Effector memory CD4-positive, alpha-beta T cell (primary cell): ENCODE results near the gene BNC2.

Source experiments
- DNase-seq, 3 donors: peaks; one replicate each; pipeline ENCODE4 v3.0.0-alpha.2; 2020
- H3K27ac ChIP-seq: 2 replicates; pipeline ENCODE4 v1.7.0; 2013; ENCODE audit warnings: mild to moderate bottlenecking, low read length, moderate library complexity; ENCODE audit not compliant: insufficient read depth, poor library complexity, severe bottlenecking
- H3K27me3 ChIP-seq: replicated peaks from 2 replicates; pipeline ENCODE4 v1.7.0; 2013; ENCODE audit warnings: mild to moderate bottlenecking, low read length; ENCODE audit not compliant: insufficient read depth, control insufficient read depth, poor library complexity, severe bottlenecking
- H3K36me3 ChIP-seq: 2 replicates; pipeline ENCODE4 v1.7.0; 2013; ENCODE audit warnings: mild to moderate bottlenecking, low read length, moderate library complexity; ENCODE audit not compliant: control insufficient read depth, insufficient read depth
- H3K4me1 ChIP-seq: 2 replicates; pipeline ENCODE4 v1.7.0; 2013; ENCODE audit warnings: low read length, mild to moderate bottlenecking; ENCODE audit not compliant: control insufficient read depth, insufficient read depth, poor library complexity, severe bottlenecking
- H3K4me3 ChIP-seq: 2 replicates; pipeline ENCODE4 v1.7.0; 2013; ENCODE audit warnings: low read length, low read depth, mild to moderate bottlenecking; ENCODE audit not compliant: insufficient read depth, poor library complexity, severe bottlenecking
- H3K9me3 ChIP-seq: 2 replicates; pipeline ENCODE4 v1.7.0; 2013; ENCODE audit warnings: mild to moderate bottlenecking, low read length, moderate library complexity; ENCODE audit not compliant: control insufficient read depth

BNC2 gene

DNA sequence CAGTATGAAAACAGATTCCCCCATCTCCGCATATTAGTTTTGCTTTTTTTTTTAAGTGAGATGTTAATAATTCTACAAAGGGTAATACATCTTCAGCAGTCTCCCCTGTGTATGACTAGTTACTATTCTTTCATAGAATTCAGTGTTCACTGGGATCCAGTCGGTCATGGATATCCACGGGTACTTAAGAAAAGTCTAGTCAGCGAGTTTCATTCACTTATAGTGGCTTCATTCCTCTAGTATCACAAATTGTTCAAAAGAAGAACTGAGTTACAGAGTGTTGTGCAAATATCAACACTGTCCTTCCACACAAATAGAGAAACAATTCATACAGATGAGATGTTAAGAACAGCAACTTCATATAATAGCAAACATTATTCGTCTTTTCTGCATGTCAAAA is 35.7 kb downstream of the BNC2 start:
- Histone ChIP-seq H3K36me3 (no peaks in the 10 kb centered on the region), H3K27me3 (no peaks in the 10 kb centered on the region), H3K4me1 (no peaks in the 10 kb centered on the region), H3K27ac (no peak overlapping the region), H3K9me3 (no peaks in the 10 kb centered on the region), H3K4me3 (no peak overlapping the region)
- no peak for DNase-seq

DNA sequence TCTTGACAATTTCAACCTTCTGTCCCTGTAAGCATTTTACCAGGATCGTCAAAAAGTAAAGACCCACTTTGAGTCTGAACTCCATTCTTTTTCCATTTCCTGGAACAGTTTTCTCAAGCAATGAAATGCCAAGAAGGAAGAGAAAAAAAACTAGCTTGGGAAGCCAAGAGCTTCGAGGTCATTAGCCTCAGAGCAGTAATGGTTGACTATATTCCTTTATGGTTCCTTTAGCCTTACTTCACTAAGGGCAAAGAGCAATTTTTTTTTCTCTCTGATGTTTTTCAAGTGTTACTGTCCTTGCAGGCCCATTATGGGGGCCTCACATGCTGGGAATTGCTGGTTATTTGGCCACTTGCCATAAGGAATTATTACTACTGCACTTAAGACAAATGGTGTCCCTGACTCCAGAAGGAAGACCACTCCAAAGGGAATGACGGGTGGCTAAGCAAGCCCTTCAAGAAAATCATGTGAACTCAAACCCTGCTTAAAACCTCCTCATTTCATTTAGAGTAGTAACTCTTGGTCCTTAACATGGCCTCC is 37.1 kb downstream of the BNC2 start:
- H3K27me3 ChIP-seq: no peaks in the 10 kb centered on the region
- H3K36me3 ChIP-seq: no peaks in the 10 kb centered on the region
- no peaks in the 10 kb centered on the region for H3K9me3 ChIP-seq
- no peaks in the 10 kb centered on the region for H3K4me1 ChIP-seq
- DNase-seq: no peak
- H3K27ac ChIP-seq: no peak overlapping the region
- H3K4me3 ChIP-seq: no peak overlapping the region

DNA sequence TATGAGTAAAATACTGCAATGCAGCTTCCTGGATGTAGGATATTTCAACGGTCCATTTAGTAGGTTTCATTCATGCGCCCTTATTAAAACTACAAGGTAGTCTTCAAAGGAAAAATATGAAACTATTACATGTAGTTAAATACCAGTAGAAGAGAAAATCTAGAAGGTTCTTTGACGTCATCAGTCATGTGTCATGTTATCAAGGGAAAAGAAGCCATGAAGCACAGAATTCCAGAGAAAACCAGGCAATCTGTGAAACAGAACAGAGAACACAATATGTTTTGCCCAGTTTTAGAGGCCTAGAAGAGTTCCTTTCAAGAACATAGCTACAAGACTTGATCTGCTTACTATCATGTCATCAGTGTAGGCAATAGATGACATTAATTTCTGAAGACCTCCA is 38.4 kb downstream of the BNC2 start:
- H3K9me3 ChIP-seq: no peaks in the 10 kb centered on the region
- no peaks in the 10 kb centered on the region for H3K27me3 ChIP-seq
- no peak overlapping the region for H3K27ac ChIP-seq
- no peaks in the 10 kb centered on the region for H3K36me3 ChIP-seq
- no peaks in the 10 kb centered on the region for H3K4me1 ChIP-seq
- H3K4me3 ChIP-seq: no peak overlapping the region
- no peak for DNase-seq

DNA sequence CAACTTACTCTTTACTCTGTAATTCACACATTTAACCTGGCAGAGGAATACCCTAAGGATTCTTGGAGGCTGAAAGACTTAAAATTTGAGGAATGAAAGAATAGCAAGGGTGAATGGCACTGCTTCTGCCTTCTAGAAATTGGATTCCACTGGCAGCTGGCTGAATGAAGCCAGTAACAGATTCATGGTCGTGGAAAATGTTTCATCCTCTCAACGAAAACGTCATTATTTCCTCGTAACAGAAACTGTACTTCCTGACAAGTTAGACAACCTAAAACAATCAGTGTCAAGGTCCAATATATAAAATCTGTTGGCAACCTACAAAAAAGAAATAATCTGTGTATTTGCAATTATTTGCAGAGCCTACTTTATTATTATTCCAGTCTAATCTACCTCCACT is 39.7 kb downstream of the BNC2 start:
- Histone ChIP-seq H3K4me3 (no peak overlapping the region), H3K27me3 (no peaks in the 10 kb centered on the region), H3K9me3 (no peaks in the 10 kb centered on the region), H3K4me1 (no peaks in the 10 kb centered on the region), H3K36me3 (no peaks in the 10 kb centered on the region), H3K27ac (no peak overlapping the region)
- no peak for DNase-seq

DNA sequence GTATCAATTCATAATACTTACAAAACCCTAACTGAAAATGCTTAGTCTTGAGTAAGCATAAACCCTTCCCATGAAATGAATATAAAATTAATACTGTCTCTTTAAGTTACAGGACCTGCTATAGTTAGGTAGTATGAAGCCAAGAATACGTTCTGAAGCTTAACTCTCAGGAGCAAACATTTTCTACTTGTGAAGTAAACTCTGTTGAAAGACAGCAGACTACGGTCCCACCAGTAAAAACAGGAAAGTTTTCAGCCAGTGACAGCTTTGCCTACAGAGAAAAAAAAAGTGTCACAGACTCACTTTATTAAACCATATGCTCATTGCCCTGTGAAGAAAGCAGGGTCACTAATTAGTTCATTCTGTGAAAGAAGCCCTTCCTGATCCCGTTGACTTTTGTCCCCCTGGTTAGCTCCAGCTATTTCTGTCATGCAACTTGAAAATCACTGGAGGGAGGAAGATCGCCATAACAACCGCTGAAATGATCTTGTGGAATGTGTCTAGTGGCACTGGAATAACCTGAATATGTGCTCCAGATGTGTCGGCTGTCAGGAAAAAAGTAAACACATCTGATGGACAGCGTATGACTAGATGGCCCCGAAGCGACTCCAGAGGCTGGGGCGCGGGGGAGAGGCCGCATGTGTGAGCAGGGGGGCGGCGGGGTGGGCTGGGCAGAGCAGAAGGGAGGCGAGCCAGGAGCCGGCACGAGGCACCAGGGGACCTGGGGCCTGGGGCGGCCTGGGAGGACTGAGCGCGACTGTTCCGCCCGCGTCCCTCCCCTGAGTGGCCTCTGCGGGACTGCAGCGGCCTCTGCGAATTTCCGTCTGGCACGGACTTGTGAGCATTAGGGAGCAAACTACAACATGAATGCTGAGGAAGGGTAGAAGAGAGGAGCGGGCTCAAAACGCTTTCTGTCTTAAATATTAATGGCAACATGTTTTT is 41.9 kb downstream of the BNC2 start:
- H3K27ac ChIP-seq: no peak overlapping the region
- no peak for DNase-seq
- H3K27me3 ChIP-seq: no peaks in the 10 kb centered on the region
- no peak overlapping the region for H3K4me3 ChIP-seq
- no peaks in the 10 kb centered on the region for H3K9me3 ChIP-seq
- no peaks in the 10 kb centered on the region for H3K4me1 ChIP-seq
- H3K36me3 ChIP-seq: no peaks in the 10 kb centered on the region

DNA sequence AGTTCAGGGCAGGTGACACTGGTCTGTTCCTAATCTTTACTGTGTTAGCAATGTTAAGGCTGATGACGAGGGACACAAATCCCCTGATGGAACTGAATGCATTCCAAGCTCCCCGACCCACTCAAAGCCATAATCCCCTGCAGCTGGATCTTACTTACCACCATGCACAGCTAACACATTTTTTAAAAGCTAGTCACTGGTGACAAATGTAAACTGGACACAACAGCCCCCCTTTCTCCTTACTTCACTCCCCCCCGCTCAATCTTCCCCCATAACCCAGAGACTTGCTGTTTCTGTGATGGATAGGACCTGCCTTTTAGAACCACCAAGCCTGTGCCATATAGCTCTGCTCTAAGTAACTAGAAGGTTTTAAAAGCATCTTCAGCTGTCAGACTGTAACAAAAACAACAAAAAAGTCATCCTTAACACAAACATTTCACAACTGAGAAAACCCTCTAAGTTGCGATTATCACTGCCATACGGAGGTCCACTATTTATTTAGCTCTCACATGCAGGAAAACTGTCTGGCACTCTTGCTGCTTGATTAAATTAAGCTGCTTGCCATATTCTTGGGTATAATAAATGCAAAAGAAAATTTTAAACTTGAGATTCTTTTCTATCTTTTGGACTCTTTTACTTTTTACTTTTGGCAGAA is 44.4 kb downstream of the BNC2 start:
- no peaks in the 10 kb centered on the region for H3K4me1 ChIP-seq
- no peaks in the 10 kb centered on the region for H3K27me3 ChIP-seq
- H3K9me3 ChIP-seq: no peaks in the 10 kb centered on the region
- H3K36me3 ChIP-seq: no peaks in the 10 kb centered on the region
- H3K27ac ChIP-seq: no peak overlapping the region
- no peak overlapping the region for H3K4me3 ChIP-seq
- DNase-seq: no peak

DNA sequence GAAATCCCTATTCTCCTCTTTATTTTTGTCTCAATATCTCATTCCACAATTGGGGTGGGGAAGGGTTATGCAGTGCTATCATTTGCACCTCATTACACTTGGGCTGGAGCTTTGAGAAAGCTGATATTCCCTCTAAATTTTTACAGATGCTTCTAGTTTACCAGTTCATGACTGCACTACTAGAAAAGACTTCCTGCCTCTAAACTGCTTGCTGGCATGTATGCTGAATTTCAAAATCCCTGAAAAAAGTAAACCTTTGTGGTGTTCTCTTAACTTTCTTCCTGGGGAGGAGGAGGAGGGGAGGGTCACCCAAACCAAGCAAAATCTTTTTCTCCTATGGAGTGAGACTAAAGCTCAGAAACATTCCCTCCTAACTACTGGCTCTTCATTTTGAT is 45.1 kb downstream of the BNC2 start:
- no peaks in the 10 kb centered on the region for H3K9me3 ChIP-seq
- H3K27ac ChIP-seq: no peak overlapping the region
- H3K36me3 ChIP-seq: no peaks in the 10 kb centered on the region
- no peaks in the 10 kb centered on the region for H3K27me3 ChIP-seq
- DNase-seq: no peak
- no peaks in the 10 kb centered on the region for H3K4me1 ChIP-seq
- no peak overlapping the region for H3K4me3 ChIP-seq

DNA sequence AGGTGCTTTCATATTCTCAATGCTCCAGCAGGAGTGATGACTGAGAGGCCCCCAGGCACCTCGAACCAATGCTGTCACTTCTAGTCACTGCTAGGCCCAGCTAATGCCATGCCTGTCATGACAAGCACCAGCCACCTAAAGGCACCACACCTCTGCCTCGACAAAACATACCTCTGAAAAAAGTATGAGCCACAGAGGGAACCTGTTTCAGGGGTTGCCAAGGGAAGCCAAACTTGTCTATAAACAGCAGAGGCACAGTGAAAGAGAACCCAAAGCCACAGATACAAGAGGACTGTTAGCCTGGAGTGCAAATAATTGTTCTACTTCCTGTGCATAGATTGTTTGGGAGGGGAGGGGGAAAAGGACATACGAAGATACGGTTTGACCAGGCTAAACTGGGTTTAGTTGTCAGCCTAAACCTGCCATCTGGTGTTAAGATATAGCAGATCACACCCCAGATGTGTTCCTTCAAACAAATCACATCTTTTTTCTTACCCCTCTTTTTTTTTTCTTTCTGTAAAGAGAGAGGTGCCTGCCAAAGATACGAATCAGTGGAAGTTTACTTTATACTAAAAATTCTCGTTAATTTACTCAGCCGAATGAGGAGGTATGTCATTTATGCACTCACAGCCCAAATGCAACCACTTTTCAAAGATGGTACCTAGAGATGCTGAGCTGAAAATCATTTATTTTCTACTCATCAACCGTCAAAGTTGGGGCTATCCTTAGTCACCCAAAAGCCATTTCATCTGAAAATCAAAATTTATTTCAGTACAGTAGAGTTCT is 45.7 kb downstream of the BNC2 start:
- H3K4me3 ChIP-seq: no peak overlapping the region
- DNase-seq: no peak
- H3K27ac ChIP-seq: no peak overlapping the region
- no peaks in the 10 kb centered on the region for H3K9me3 ChIP-seq
- H3K36me3 ChIP-seq: no peaks in the 10 kb centered on the region
- no peaks in the 10 kb centered on the region for H3K4me1 ChIP-seq
- no peaks in the 10 kb centered on the region for H3K27me3 ChIP-seq

DNA sequence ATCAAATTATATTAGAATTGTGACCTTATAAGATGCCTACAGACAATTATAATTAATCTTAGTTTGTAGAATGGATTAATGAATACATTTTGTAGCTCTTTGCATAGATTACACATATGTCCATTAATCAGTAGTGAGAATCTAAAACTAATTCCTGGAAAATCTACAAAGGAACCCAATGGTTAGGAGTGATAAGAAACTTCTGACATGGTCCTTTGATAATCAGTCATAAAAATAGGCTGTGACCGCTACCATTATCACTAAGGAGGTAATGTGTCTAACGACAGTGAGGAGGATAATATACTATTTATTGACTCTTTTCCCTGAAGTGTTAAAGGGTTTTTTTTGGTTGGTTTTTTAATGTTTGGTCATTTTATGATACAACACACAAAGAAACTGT is 46.6 kb downstream of the BNC2 start:
- Histone ChIP-seq H3K4me3 (no peak overlapping the region), H3K27me3 (no peaks in the 10 kb centered on the region), H3K9me3 (no peaks in the 10 kb centered on the region), H3K36me3 (no peaks in the 10 kb centered on the region), H3K27ac (no peak overlapping the region), H3K4me1 (no peaks in the 10 kb centered on the region)
- DNase-seq: no peak
